T-helper 2 cell treated with Interferon-gamma antibody and Interleukin-4, amounts not matched to agents 5 μg/mL and 100 μg/mL, for 36 hours (primary cell): ENCODE data around the gene PPID.
"Not testable (repeated sequence)": the region's sequence is repeated elsewhere in the genome, so short reads cannot be mapped to it uniquely, and the experiment has no call there.

ENCODE experiments used
- DNase-seq: peaks from one replicate; pipeline ENCODE4 v3.0.0; 2021; ENCODE audit warnings: low spot score
- H3K27ac Mint-ChIP-seq: one replicate; pipeline ENCODE4 v1.8.0; 2021; ENCODE audit warnings: mild to moderate bottlenecking, mixed read lengths
- H3K27me3 Mint-ChIP-seq: one replicate; pipeline ENCODE4 v1.8.0; 2021; ENCODE audit warnings: low read depth, mixed read lengths
- H3K36me3 Mint-ChIP-seq: one replicate; pipeline ENCODE4 v1.8.0; 2021; ENCODE audit warnings: low read depth, mixed read lengths
- H3K4me1 Mint-ChIP-seq: one replicate; pipeline ENCODE4 v1.8.0; 2021; ENCODE audit warnings: low read depth, mixed read lengths
- H3K4me3 Mint-ChIP-seq: one replicate; pipeline ENCODE4 v1.8.0; 2022; ENCODE audit warnings: mild to moderate bottlenecking, moderate library complexity, mixed read lengths
- H3K9me3 Mint-ChIP-seq: one replicate; pipeline ENCODE4 v1.8.0; 2021; ENCODE audit warnings: mixed read lengths

The PPID gene

GRCh38 chr4:158670975-158671664 is 52.1 kb downstream of the PPID start:
- peaks cover 19% of the 10 kb centered on the region for H3K36me3 Mint-ChIP-seq
- peak overlapping the region; percentile 90 for H3K27ac Mint-ChIP-seq
- no peaks in the 10 kb centered on the region for H3K9me3 Mint-ChIP-seq
- peak overlapping the region; percentile 99 for H3K4me3 Mint-ChIP-seq
- peak; percentile 56 for DNase-seq
- H3K4me1 Mint-ChIP-seq: peaks cover 23% of the 10 kb centered on the region
- H3K27me3 Mint-ChIP-seq: no peaks in the 10 kb centered on the region

DNA sequence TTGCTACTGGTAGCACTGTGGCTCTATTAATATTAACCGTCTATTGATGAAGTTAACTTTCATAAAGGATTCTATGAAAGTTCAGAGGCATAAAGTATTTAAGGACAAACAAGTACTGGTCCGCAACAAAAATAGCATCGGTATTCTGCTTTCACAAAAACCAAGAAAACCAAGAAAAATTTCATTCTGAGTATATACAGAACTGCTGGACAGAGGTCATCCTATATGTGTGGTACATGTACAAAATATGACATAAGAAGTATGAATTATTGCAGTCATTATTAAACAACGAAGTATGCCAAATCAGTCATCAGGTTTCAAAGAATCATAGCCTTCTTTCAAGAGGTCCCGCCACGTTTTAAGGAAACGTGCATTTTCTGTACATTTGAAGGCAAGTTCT is 53.9 kb downstream of the PPID start:
- Mint-ChIP-seq H3K27ac (no peak overlapping the region), H3K4me3 (no peak overlapping the region)

GRCh38 chr4:158667651-158668198 is 55.5 kb downstream of the PPID start:
- H3K36me3 Mint-ChIP-seq: peaks cover 29% of the 10 kb centered on the region
- no peak overlapping the region for H3K27ac Mint-ChIP-seq
- peaks cover 15% of the 10 kb centered on the region for H3K4me1 Mint-ChIP-seq
- no peaks in the 10 kb centered on the region for H3K27me3 Mint-ChIP-seq
- no peak overlapping the region for H3K4me3 Mint-ChIP-seq
- H3K9me3 Mint-ChIP-seq: no peaks in the 10 kb centered on the region
- DNase-seq: peak; percentile 6

More for the DNA sequence above, 53.9 kb downstream of the PPID start:
- Mint-ChIP-seq H3K27me3 (no peaks in the 10 kb centered on the region), H3K4me1 (peaks cover 20% of the 10 kb centered on the region), H3K36me3 (peaks cover 29% of the 10 kb centered on the region), H3K9me3 (no peaks in the 10 kb centered on the region)
- DNase-seq: no peak

DNA sequence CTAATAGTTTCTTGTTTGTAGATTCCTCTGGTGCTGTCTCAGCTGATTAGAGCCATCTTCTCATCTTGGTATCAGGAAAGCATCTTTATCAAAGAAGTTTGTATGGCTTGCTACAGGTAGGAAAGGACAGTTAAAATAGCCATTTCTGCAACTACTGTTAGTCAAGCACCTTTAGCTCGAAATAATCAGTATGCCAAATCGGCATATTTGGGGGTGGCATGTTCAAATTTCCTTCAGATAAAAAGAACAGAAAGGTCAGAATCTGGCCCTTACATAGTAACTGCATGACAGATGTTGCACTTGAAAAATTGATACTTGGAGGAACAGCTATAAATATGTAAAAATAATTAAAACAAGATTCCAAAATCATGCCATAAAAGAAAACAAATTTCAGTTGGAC is 56.3 kb downstream of the PPID start:
- H3K27ac Mint-ChIP-seq: no peak overlapping the region
- H3K9me3 Mint-ChIP-seq: no peaks in the 10 kb centered on the region
- H3K36me3 Mint-ChIP-seq: peaks cover 29% of the 10 kb centered on the region
- no peak for DNase-seq
- no peaks in the 10 kb centered on the region for H3K27me3 Mint-ChIP-seq
- peaks cover 13% of the 10 kb centered on the region for H3K4me1 Mint-ChIP-seq
- no peak overlapping the region for H3K4me3 Mint-ChIP-seq

GRCh38 chr4:158664806-158665205 is 58.4 kb downstream of the PPID start:
- H3K27me3 Mint-ChIP-seq: no peaks in the 10 kb centered on the region
- H3K9me3 Mint-ChIP-seq: no peaks in the 10 kb centered on the region
- H3K4me1 Mint-ChIP-seq: peaks cover 7% of the 10 kb centered on the region
- H3K4me3 Mint-ChIP-seq: no peak overlapping the region
- peaks cover 26% of the 10 kb centered on the region for H3K36me3 Mint-ChIP-seq
- no peak overlapping the region for H3K27ac Mint-ChIP-seq
- no peak for DNase-seq

- H3K9me3 Mint-ChIP-seq, DNase-seq, H3K4me1 Mint-ChIP-seq, H3K27me3 Mint-ChIP-seq, H3K27ac Mint-ChIP-seq, H3K4me3 Mint-ChIP-seq: not testable (repeated sequence)
- peaks cover 22% of the 10 kb centered on the region for H3K36me3 Mint-ChIP-seq
Observed at GRCh38 chr4:158663707-158664625, 59.2 kb downstream of the PPID start.

DNA sequence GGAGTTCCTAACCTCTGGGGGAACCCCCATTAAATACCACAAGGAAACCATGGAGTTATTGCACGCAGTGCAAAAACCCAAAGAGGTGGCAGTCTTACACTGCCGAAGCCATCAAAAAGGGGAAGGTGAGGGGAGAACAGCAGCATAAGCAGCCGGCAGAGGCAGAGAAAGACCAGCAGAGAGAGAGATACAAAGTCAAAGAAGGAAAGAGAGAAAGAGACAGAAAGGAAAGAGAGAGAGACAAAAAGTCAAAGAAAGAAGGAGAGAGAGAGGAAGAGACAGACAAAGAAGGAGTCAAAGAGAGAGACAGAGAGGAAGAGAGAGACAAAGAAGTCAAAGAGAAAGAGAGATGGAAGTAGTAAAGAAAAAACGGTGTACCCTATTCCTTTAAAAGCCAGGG is 59.9 kb downstream of the PPID start:
- H3K36me3 Mint-ChIP-seq: peaks cover 18% of the 10 kb centered on the region
- H3K27me3 Mint-ChIP-seq, DNase-seq, H3K27ac Mint-ChIP-seq, H3K9me3 Mint-ChIP-seq, H3K4me3 Mint-ChIP-seq, H3K4me1 Mint-ChIP-seq: not testable (repeated sequence)
